ENCODE measurements around the gene APBB2. TPM values are rescaled to one million over a fixed set of nuclear protein-coding genes. Genes with fewer than 3 reads are reported as not detected.

The APBB2 gene
- total RNA-seq, 2 donors from 2014 or later = 0.60 to 0.65 TPM

- no peaks in the 10 kb centered on the region for H3K4me1 Mint-ChIP-seq
- H3K36me3 Mint-ChIP-seq (ENCODE audit: low read depth) = no peaks in the 10 kb centered on the region
- H3K9me3 ChIP-seq (ENCODE audit: control insufficient read depth, low read length, poor library complexity, severe bottlenecking) = no peaks in the 10 kb centered on the region
- no peak overlapping the region for H3K27ac Mint-ChIP-seq
- no peak for DNase-seq
- no peak for ATAC-seq
- H3K27me3 Mint-ChIP-seq = peaks cover 9% of the 10 kb centered on the region
- H3K4me3 Mint-ChIP-seq = no peak overlapping the region
Measured at GRCh38 chr4:41232406-41232805, 18.1 kb upstream of the APBB2 start.

GRCh38 chr4:41227902-41228301 is 13.6 kb upstream of the APBB2 start:
- H3K4me1 Mint-ChIP-seq = no peaks in the 10 kb centered on the region
- peaks cover 19% of the 10 kb centered on the region for H3K27me3 Mint-ChIP-seq
- ATAC-seq = no peak
- DNase-seq = no peak
- no peak overlapping the region for H3K4me3 Mint-ChIP-seq
- no peaks in the 10 kb centered on the region for H3K36me3 Mint-ChIP-seq (ENCODE audit: low read depth)
- H3K9me3 ChIP-seq (ENCODE audit: control insufficient read depth, low read length, poor library complexity, severe bottlenecking) = no peaks in the 10 kb centered on the region
- no peak overlapping the region for H3K27ac Mint-ChIP-seq

- no peak for ATAC-seq
- Mint-ChIP-seq H3K27me3 (peaks cover 37% of the 10 kb centered on the region), H3K27ac (no peak overlapping the region)
Measured at GRCh38 chr4:41221850-41222645, 7.7 kb upstream of the APBB2 start.

GRCh38 chr4:41219421-41219950 is 5.1 kb upstream of the APBB2 start:
- Mint-ChIP-seq H3K4me3 (no peak overlapping the region), H3K36me3 (ENCODE audit: low read depth) (no peaks in the 10 kb centered on the region), H3K4me1 (peaks cover 4% of the 10 kb centered on the region), H3K27me3 (peaks cover 56% of the 10 kb centered on the region), H3K27ac (no peak overlapping the region)
- H3K9me3 ChIP-seq (ENCODE audit: control insufficient read depth, low read length, poor library complexity, severe bottlenecking) = no peaks in the 10 kb centered on the region
- ATAC-seq = no peak
- no peak for DNase-seq

More at GRCh38 chr4:41221850-41222645, 7.7 kb upstream of the APBB2 start:
- no peaks in the 10 kb centered on the region for H3K9me3 ChIP-seq (ENCODE audit: control insufficient read depth, low read length, poor library complexity, severe bottlenecking)
- no peak for DNase-seq
- Mint-ChIP-seq H3K36me3 (ENCODE audit: low read depth) (no peaks in the 10 kb centered on the region), H3K4me1 (no peaks in the 10 kb centered on the region), H3K4me3 (no peak overlapping the region)

- no peak overlapping the region for H3K27ac Mint-ChIP-seq
- H3K36me3 Mint-ChIP-seq (ENCODE audit: low read depth) = no peaks in the 10 kb centered on the region
- H3K27me3 Mint-ChIP-seq = peaks cover 57% of the 10 kb centered on the region
- no peak for ATAC-seq
- no peak overlapping the region for H3K4me3 Mint-ChIP-seq
- DNase-seq = no peak
- no peaks in the 10 kb centered on the region for H3K9me3 ChIP-seq (ENCODE audit: control insufficient read depth, low read length, poor library complexity, severe bottlenecking)
- H3K4me1 Mint-ChIP-seq = peaks cover 4% of the 10 kb centered on the region
Measured at GRCh38 chr4:41218703-41219102, 4.4 kb upstream of the APBB2 start.

GRCh38 chr4:41217374-41217773 is 3.0 kb upstream of the APBB2 start:
- no peak for ATAC-seq
- Mint-ChIP-seq H3K27me3 (peaks cover 61% of the 10 kb centered on the region), H3K4me1 (peaks cover 13% of the 10 kb centered on the region), H3K36me3 (ENCODE audit: low read depth) (no peaks in the 10 kb centered on the region), H3K27ac (no peak overlapping the region), H3K4me3 (no peak overlapping the region)
- H3K9me3 ChIP-seq (ENCODE audit: control insufficient read depth, low read length, poor library complexity, severe bottlenecking) = no peaks in the 10 kb centered on the region
- no peak for DNase-seq

GRCh38 chr4:41217020-41217333 is 2.6 kb upstream of the APBB2 start:
- ATAC-seq (no peak), DNase-seq (no peak)
- Mint-ChIP-seq H3K4me3 (peak overlapping the region; percentile 81), H3K36me3 (ENCODE audit: low read depth) (no peaks in the 10 kb centered on the region), H3K4me1 (peaks cover 13% of the 10 kb centered on the region), H3K27me3 (peaks cover 65% of the 10 kb centered on the region), H3K27ac (no peak overlapping the region)
- H3K9me3 ChIP-seq (ENCODE audit: control insufficient read depth, low read length, poor library complexity, severe bottlenecking) = no peaks in the 10 kb centered on the region

GRCh38 chr4:41216294-41217019 is 2.1 kb upstream of the APBB2 start:
- ATAC-seq = peak; percentile 43
- no peak for DNase-seq
- Mint-ChIP-seq H3K27me3 (peaks cover 69% of the 10 kb centered on the region), H3K36me3 (ENCODE audit: low read depth) (no peaks in the 10 kb centered on the region), H3K27ac (no peak overlapping the region), H3K4me1 (peaks cover 13% of the 10 kb centered on the region), H3K4me3 (peak overlapping the region; percentile 81)
- no peaks in the 10 kb centered on the region for H3K9me3 ChIP-seq (ENCODE audit: control insufficient read depth, low read length, poor library complexity, severe bottlenecking)

- no peak for DNase-seq
- Mint-ChIP-seq H3K27me3 (peaks cover 65% of the 10 kb centered on the region), H3K36me3 (ENCODE audit: low read depth) (no peaks in the 10 kb centered on the region), H3K4me3 (peak overlapping the region; percentile 79), H3K4me1 (peaks cover 13% of the 10 kb centered on the region), H3K27ac (no peak overlapping the region)
- no peak for ATAC-seq
- no peaks in the 10 kb centered on the region for H3K9me3 ChIP-seq (ENCODE audit: control insufficient read depth, low read length, poor library complexity, severe bottlenecking)
Measured at GRCh38 chr4:41215969-41216293, 1.6 kb upstream of the APBB2 start.

- ATAC-seq (no peak), DNase-seq (no peak)
- Mint-ChIP-seq H3K27me3 (peaks cover 60% of the 10 kb centered on the region), H3K4me1 (peaks cover 13% of the 10 kb centered on the region), H3K4me3 (peak overlapping the region; percentile 79), H3K36me3 (ENCODE audit: low read depth) (no peaks in the 10 kb centered on the region), H3K27ac (no peak overlapping the region)
- H3K9me3 ChIP-seq (ENCODE audit: control insufficient read depth, low read length, poor library complexity, severe bottlenecking) = no peaks in the 10 kb centered on the region
Measured at GRCh38 chr4:41215155-41215554, 813 bp upstream of the APBB2 start.

GRCh38 chr4:41214825-41215146 is 444 bp upstream of the APBB2 start:
- Mint-ChIP-seq H3K36me3 (ENCODE audit: low read depth) (no peaks in the 10 kb centered on the region), H3K4me3 (peak overlapping the region; percentile 79), H3K27me3 (peaks cover 60% of the 10 kb centered on the region), H3K4me1 (peaks cover 13% of the 10 kb centered on the region), H3K27ac (no peak overlapping the region)
- ATAC-seq (no peak), DNase-seq (no peak)
- H3K9me3 ChIP-seq (ENCODE audit: control insufficient read depth, low read length, poor library complexity, severe bottlenecking) = no peaks in the 10 kb centered on the region

- H3K27ac Mint-ChIP-seq = peak overlapping the region; percentile 37
- H3K36me3 Mint-ChIP-seq (ENCODE audit: low read depth) = no peaks in the 10 kb centered on the region
- H3K4me1 Mint-ChIP-seq = peaks cover 13% of the 10 kb centered on the region
- peak overlapping the region; percentile 84 for H3K4me3 Mint-ChIP-seq
- no peaks in the 10 kb centered on the region for H3K9me3 ChIP-seq (ENCODE audit: control insufficient read depth, low read length, poor library complexity, severe bottlenecking)
- ATAC-seq = peak; percentile 12
- no peak for DNase-seq
- peaks cover 65% of the 10 kb centered on the region for H3K27me3 Mint-ChIP-seq
Measured at GRCh38 chr4:41213625-41214135, 662 bp downstream of the APBB2 start.

GRCh38 chr4:41212616-41213203 is 1.6 kb downstream of the APBB2 start:
- Mint-ChIP-seq H3K27me3 (peaks cover 73% of the 10 kb centered on the region), H3K27ac (no peak overlapping the region), H3K4me3 (peak overlapping the region; percentile 84), H3K36me3 (ENCODE audit: low read depth) (no peaks in the 10 kb centered on the region), H3K4me1 (peaks cover 13% of the 10 kb centered on the region)
- DNase-seq (no peak), ATAC-seq (no peak)
- no peaks in the 10 kb centered on the region for H3K9me3 ChIP-seq (ENCODE audit: control insufficient read depth, low read length, poor library complexity, severe bottlenecking)
